Measurements from ENCODE around the gene MYOM1. TPM values are rescaled to one million over a fixed set of nuclear protein-coding genes. Genes with fewer than 3 reads are reported as not detected.

MYOM1 gene
- polyA plus RNA-seq, 1 experiment = 0.02 TPM

DNA sequence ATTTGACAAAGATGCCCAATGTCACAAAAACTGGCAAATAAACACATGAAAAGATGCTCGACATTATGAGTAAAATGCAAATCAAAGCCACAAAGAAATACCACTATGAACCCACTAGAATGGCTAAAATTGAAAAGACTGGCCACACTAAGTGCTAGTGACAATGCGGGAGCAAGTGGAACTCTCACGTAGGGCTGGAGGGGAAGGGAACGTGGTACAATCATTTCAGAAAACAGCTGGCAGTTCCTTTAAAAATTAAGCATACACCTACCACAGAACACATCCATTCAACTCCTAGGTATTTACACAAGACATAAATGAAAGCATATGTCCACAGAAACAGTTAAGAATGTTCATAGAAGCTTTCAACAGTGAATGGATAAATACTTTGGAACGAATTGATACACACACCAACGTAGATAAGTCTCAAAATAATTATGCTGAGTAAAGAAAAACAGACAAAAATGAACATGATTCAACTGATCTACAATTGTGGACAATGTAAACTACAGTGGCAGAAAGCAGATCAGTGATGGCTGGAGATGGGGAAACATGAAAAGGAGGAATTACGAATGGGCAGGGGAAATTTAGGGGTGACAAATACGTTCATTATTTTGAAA lies 71.7 kb downstream of the MYOM1 start:
- POLR2A ChIA-PET = no interaction called here

DNA sequence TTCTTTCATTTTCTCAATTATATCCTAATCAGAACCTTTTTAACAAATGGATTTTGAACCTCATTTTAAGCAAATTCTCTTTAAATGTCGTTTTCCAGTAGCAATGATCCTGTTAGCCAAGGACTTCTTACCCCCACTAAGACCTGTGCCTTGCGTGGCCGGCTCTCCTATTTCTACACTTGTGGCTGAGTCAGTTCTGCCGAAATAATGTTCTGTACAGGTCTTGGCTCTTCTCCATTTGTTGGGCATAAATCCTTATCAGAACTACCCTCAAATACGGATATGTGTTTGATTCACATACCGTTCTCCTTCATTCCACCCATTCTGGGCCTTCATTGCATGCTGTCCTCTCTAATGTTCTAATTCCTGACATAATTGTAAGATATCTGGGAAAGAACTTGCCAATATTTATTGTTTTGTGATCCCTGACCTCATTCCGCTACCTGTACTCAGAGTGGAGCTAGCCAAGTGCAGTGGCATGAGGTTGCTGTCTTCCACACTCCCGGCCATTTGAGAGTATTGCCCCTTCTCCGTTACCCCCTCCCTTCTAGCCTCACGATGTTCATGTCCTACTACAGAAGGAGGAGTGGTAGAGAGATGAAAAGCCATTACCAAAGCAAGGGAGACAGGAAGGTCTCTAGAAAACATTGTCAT lies 78.7 kb downstream of the MYOM1 start:
- Histone ChIP-seq H3K4me3 (ENCODE audit: low read depth, low read length) (no peak overlapping the region), H3K9me3 (ENCODE audit: control insufficient read depth, insufficient read depth, low read length) (no peaks in the 10 kb centered on the region; the same call in 1 of the 2 replicates), H3K27ac (ENCODE audit: low read depth, low read length) (no peak overlapping the region), H3K27me3 (ENCODE audit: control insufficient read depth, insufficient read depth, low read length) (peaks cover 18% of the 10 kb centered on the region)
- TF ChIP-seq, protein P1, sequence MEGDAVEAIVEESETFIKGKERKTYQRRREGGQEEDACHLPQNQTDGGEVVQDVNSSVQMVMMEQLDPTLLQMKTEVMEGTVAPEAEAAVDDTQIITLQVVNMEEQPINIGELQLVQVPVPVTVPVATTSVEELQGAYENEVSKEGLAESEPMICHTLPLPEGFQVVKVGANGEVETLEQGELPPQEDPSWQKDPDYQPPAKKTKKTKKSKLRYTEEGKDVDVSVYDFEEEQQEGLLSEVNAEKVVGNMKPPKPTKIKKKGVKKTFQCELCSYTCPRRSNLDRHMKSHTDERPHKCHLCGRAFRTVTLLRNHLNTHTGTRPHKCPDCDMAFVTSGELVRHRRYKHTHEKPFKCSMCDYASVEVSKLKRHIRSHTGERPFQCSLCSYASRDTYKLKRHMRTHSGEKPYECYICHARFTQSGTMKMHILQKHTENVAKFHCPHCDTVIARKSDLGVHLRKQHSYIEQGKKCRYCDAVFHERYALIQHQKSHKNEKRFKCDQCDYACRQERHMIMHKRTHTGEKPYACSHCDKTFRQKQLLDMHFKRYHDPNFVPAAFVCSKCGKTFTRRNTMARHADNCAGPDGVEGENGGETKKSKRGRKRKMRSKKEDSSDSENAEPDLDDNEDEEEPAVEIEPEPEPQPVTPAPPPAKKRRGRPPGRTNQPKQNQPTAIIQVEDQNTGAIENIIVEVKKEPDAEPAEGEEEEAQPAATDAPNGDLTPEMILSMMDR (IDR thresholded peaks at IDR 0.05; ENCODE audit: low read depth, low read length) = no peak
- ChIA-PET POLR2A (no interaction called here), CTCF (no interaction called here)
- DNase-seq (ENCODE audit: low read depth, low spot score) = no peak

More for the DNA sequence above, 71.7 kb downstream of the MYOM1 start:
- TF ChIP-seq, protein P1 (IDR thresholded peaks at IDR 0.05; ENCODE audit: low read depth, low read length) = no peak
- CTCF ChIA-PET = interaction anchor here (0.6 to 5.8 kb wide), 4 partner anchors 19 to 297 kb away, joined by 3 to 38 read pairs (median 5); no protein-coding TSS in a partner anchor
- Histone ChIP-seq H3K4me3 (ENCODE audit: low read depth, low read length) (no peak overlapping the region), H3K27ac (ENCODE audit: low read depth, low read length) (no peak overlapping the region), H3K9me3 (ENCODE audit: control insufficient read depth, insufficient read depth, low read length) (no peaks in the 10 kb centered on the region), H3K27me3 (ENCODE audit: control insufficient read depth, insufficient read depth, low read length) (peaks cover 3% of the 10 kb centered on the region)
- DNase-seq (ENCODE audit: low read depth, low spot score) = no peak

DNA sequence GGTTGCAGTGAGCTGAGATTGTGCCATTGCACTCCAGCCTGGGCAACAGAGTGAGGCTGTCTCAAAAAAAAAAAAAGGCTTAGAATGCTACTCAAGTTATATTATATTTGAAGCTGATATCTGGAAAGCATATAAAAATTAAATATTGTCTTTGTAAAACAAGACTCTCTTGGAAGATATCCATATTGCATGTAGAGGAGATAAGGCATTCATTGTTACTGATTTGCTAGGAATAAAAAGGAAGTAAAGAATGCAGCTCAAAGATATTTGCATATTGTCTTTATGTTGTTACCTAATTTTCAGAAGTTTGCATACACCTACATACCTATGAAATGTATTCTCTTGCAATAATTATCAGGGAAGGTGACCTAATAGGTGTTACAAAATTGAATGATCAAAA lies 79.4 kb downstream of the MYOM1 start:
- DNase-seq (ENCODE audit: low read depth, low spot score) = no peak
- TF ChIP-seq, protein P1 (IDR thresholded peaks at IDR 0.05; ENCODE audit: low read depth, low read length) = no peak
- peaks cover 18% of the 10 kb centered on the region for H3K27me3 ChIP-seq (ENCODE audit: control insufficient read depth, insufficient read depth, low read length)
- ChIA-PET CTCF (interaction anchor here (0.6 to 3.0 kb wide), 2 partner anchors 11 to 30 kb away, joined by 4 to 16 read pairs; no protein-coding TSS in a partner anchor), POLR2A (no interaction called here)
- no peak overlapping the region for H3K4me3 ChIP-seq (ENCODE audit: low read depth, low read length)
- no peak overlapping the region for H3K27ac ChIP-seq (ENCODE audit: low read depth, low read length)
- H3K9me3 ChIP-seq (ENCODE audit: control insufficient read depth, insufficient read depth, low read length) = no peaks in the 10 kb centered on the region; the same call in 1 of the 2 replicates

DNA sequence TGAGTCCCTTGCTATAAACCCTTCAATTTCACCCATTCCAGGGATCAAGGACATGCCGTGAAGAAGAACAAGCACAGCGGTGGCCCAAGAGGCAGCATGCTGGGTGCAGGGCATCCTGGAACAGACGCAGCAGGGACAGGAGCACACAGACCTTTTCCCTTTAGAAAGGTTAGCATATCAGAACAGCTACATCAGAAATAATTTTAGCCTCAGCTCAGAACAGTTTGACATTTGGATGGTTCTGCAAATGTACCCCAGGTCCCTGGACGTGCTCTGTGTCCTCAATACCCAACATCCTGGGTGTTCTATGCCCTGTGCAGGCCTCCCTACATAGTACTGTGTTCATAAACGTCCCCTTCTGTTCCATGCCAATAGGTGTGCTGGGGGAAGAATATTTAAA lies 80.4 kb downstream of the MYOM1 start:
- TF ChIP-seq, protein P1 (IDR thresholded peaks at IDR 0.05; ENCODE audit: low read depth, low read length) = no peak
- no peak for DNase-seq (ENCODE audit: low read depth, low spot score)
- CTCF ChIA-PET = interaction anchor here (0.6 to 3.0 kb wide), 3 partner anchors 11 to 106 kb away, joined by 3 to 16 read pairs (median 10); no protein-coding TSS in a partner anchor
- H3K27me3 ChIP-seq (ENCODE audit: control insufficient read depth, insufficient read depth, low read length) = peaks cover 18% of the 10 kb centered on the region
- no peak overlapping the region for H3K4me3 ChIP-seq (ENCODE audit: low read depth, low read length)
- H3K27ac ChIP-seq (ENCODE audit: low read depth, low read length) = no peak overlapping the region
- H3K9me3 ChIP-seq (ENCODE audit: control insufficient read depth, insufficient read depth, low read length) = no peaks in the 10 kb centered on the region; the same call in 1 of the 2 replicates
- POLR2A ChIA-PET = no interaction called here

Measured in AG04450 (cell line).